Naive thymus-derived CD4-positive, alpha-beta T cell (primary cell): ENCODE measurements around the gene XAF1. TPM values are rescaled to one million over a fixed set of nuclear protein-coding genes. Genes with fewer than 3 reads are reported as not detected.
A peak's percentile ranks its signal among the peaks of the same experiment; 100 is the strongest.

Source experiments
- ATAC-seq: fragments of 150-1000 bp; cut with Tn5 transposase; 2 replicates; pipeline ENCODE4 v1.10.0; 2021; ENCODE audit warnings: mild to moderate bottlenecking, moderate library complexity
- CTCF ChIA-PET: fragments of 350-600 bp; sonication (Branson Sonifier 250); formaldehyde crosslinking; loops from one replicate; lab custom pipeline; 2021; ENCODE audit warnings: antibody characterized with exemption; lab: Charles Lee
- POLR2A ChIA-PET: fragments of 350-600 bp; sonication (Branson Sonifier 250); formaldehyde crosslinking; loops from one replicate; lab custom pipeline; 2021; ENCODE audit warnings: antibody characterized with exemption, inconsistent platforms; lab: Charles Lee
- DNase-seq, 9 donors: peaks; one replicate each; pipeline versions ENCODE4 v3.0.0 to v3.0.0-alpha.2; 2020 to 2022; ENCODE audit warnings: mixed read lengths in 1 of 9
- H3K27ac ChIP-seq: one replicate; pipeline ENCODE4 v1.7.0; 2013; ENCODE audit warnings: mild to moderate bottlenecking, low read depth, low read length, moderate library complexity
- H3K27me3 ChIP-seq, 2 donors: one replicate each; pipeline ENCODE4 v1.7.0; 2013; ENCODE audit warnings: low read length in 2 of 2, mild to moderate bottlenecking in 2 of 2, moderate library complexity in 2 of 2; ENCODE audit not compliant: control insufficient read depth in 2 of 2, insufficient read depth in 2 of 2
- H3K36me3 ChIP-seq, 3 experiments: 1 replicate in 2 of 3; 2 replicates in 1 of 3; pipeline ENCODE4 v1.7.0; 2013; ENCODE audit warnings: low read length in 3 of 3, mild to moderate bottlenecking in 3 of 3, moderate library complexity in 1 of 3; ENCODE audit not compliant: insufficient read depth in 3 of 3, control insufficient read depth in 2 of 3
- H3K4me1 ChIP-seq, 2 donors: one replicate each; pipeline ENCODE4 v1.7.0; 2013; ENCODE audit warnings: low read length in 2 of 2, mild to moderate bottlenecking in 2 of 2, moderate library complexity in 1 of 2; ENCODE audit not compliant: control insufficient read depth in 2 of 2, insufficient read depth in 2 of 2
- H3K4me3 ChIP-seq: 2 replicates; pipeline ENCODE4 v1.7.0; 2013; ENCODE audit warnings: mild to moderate bottlenecking, low read length
- H3K9me3 ChIP-seq, 3 experiments: 1 replicate in 2 of 3; 2 replicates in 1 of 3; pipeline ENCODE4 v1.7.0; 2013; ENCODE audit warnings: low read length in 3 of 3; ENCODE audit not compliant: control insufficient read depth in 2 of 3
- H3K27ac Mint-ChIP-seq, 9 donors: one replicate each; pipeline ENCODE4 v1.8.0; 2020 to 2022; ENCODE audit warnings: mixed read lengths in 9 of 9, mild to moderate bottlenecking in 8 of 9, moderate library complexity in 5 of 9, inconsistent platforms in 2 of 9
- H3K27me3 Mint-ChIP-seq, 5 donors: one replicate each; pipeline ENCODE4 v1.8.0; 2021 to 2022; ENCODE audit warnings: mixed read lengths in 5 of 5, mild to moderate bottlenecking in 1 of 5
- H3K36me3 Mint-ChIP-seq, 5 donors: one replicate each; pipeline ENCODE4 v1.8.0; 2020 to 2022; ENCODE audit warnings: mixed read lengths in 5 of 5, mild to moderate bottlenecking in 3 of 5, inconsistent platforms in 1 of 5
- H3K4me1 Mint-ChIP-seq, 7 donors: one replicate each; pipeline ENCODE4 v1.8.0; 2020 to 2022; ENCODE audit warnings: mixed read lengths in 7 of 7, mild to moderate bottlenecking in 3 of 7, inconsistent platforms in 1 of 7
- H3K4me3 Mint-ChIP-seq, 10 donors: one replicate each; pipeline ENCODE4 v1.8.0; 2020 to 2022; ENCODE audit warnings: mild to moderate bottlenecking in 10 of 10, mixed read lengths in 10 of 10, moderate library complexity in 6 of 10, inconsistent platforms in 2 of 10
- H3K9me3 Mint-ChIP-seq, 11 donors: one replicate each; pipeline ENCODE4 v1.8.0; 2020 to 2022; ENCODE audit warnings: mixed read lengths in 11 of 11, mild to moderate bottlenecking in 4 of 11, inconsistent platforms in 1 of 11, moderate library complexity in 1 of 11
- intact Hi-C, 2 donors: fragments of 100-400 bp; cut with micrococcal nuclease; formaldehyde crosslinking; loops; one replicate each; pipeline ENCODE4 v1.15.1; 2023
- polyA plus RNA-seq, 2 donors: library from polyadenylated mRNA; unstranded; fragments of 300-500 nt; fragmentation: Illumina TruSeq; gene quantifications; one replicate each; pipeline ENCODE4 v1.2.3, GENCODE V29; 2021
- total RNA-seq, 6 experiments: library from RNA in 5 of 6; stranded (reverse) in 5 of 6; gene quantifications; 1 replicate in 5 of 6; 2 replicates in 1 of 6; pipeline ENCODE4 v1.2.3 and lab custom pipeline; 2021 to 2026

Gene XAF1
- total and polyA plus RNA-seq, 7 experiments from 2014 or later = 28.1 to 475 (median 58.1) TPM

GRCh38 chr17:6752068-6752909, 3.6 kb upstream of the XAF1 start:
- no peaks in the 10 kb centered on the region for H3K27me3 ChIP-seq
- peaks cover 21 to 24% of the 10 kb centered on the region in 2 donors for H3K4me1 ChIP-seq
- Mint-ChIP-seq H3K4me1 (peaks cover 32 to 52% (median 41%) of the 10 kb centered on the region in 7 donors), H3K36me3 (peaks cover 2 to 13% (median 4%) of the 10 kb centered on the region in 5 donors), H3K27ac (peak overlapping the region; percentile 24 to 100 (median 86)), H3K4me3 (peak overlapping the region in 5 of 10 donors; percentile 12 to 66 (median 51)), H3K9me3 (peaks cover 0 to 4% (median 0%) of the 10 kb centered on the region in 11 donors), H3K27me3 (peaks cover 0 to 22% (median 0%) of the 10 kb centered on the region in 5 donors)
- no peaks in the 10 kb centered on the region for H3K36me3 ChIP-seq
- POLR2A ChIA-PET = no interaction called here
- CTCF ChIA-PET = no interaction called here
- peak overlapping the region; percentile 26 for H3K27ac ChIP-seq
- no peaks in the 10 kb centered on the region for H3K9me3 ChIP-seq
- intact Hi-C loops = loop anchor here in 1 of 2 donors (10.0 kb wide), 1 partner anchor 263 kb away; the partner anchor contains the start of gene RNASEK
- DNase-seq (no peak), ATAC-seq (peak; percentile 32)
- no peak overlapping the region for H3K4me3 ChIP-seq

GRCh38 chr17:6753006-6753445, 2.8 kb upstream of the XAF1 start:
- Mint-ChIP-seq H3K9me3 (peaks cover 0 to 4% (median 0%) of the 10 kb centered on the region in 11 donors), H3K4me1 (peaks cover 37 to 60% (median 48%) of the 10 kb centered on the region in 7 donors), H3K36me3 (peaks cover 4 to 20% (median 9%) of the 10 kb centered on the region in 5 donors), H3K27me3 (peaks cover 0 to 18% (median 0%) of the 10 kb centered on the region in 5 donors), H3K27ac (peak overlapping the region; percentile 24 to 100 (median 86)), H3K4me3 (peak overlapping the region; percentile 13 to 66 (median 44))
- Histone ChIP-seq H3K4me1 (peaks cover 26 to 30% of the 10 kb centered on the region in 2 donors), H3K9me3 (no peaks in the 10 kb centered on the region), H3K36me3 (peaks cover 0 to under 1% (median 0%) of the 10 kb centered on the region in 3 experiments), H3K4me3 (no peak overlapping the region), H3K27me3 (no peaks in the 10 kb centered on the region), H3K27ac (peak overlapping the region; percentile 26)
- ATAC-seq = no peak
- intact Hi-C loops = loop anchor here in 1 of 2 donors (10.0 kb wide), 1 partner anchor 262 kb away; the partner anchor contains the start of gene RNASEK
- DNase-seq = peak in 6 of 9 donors; percentile 4 to 53 (median 36)
- ChIA-PET CTCF (no interaction called here), POLR2A (no interaction called here)

- ChIA-PET POLR2A (no interaction called here), CTCF (interaction anchor here (1.0 kb wide), 1 partner anchor 90 kb away, joined by 3 read pairs; no protein-coding TSS in a partner anchor)
- no peak overlapping the region for H3K27ac ChIP-seq
- intact Hi-C loops = loop anchor here in 1 of 2 donors (10.0 kb wide), 1 partner anchor 261 kb away; the partner anchor contains the start of gene RNASEK
- ATAC-seq (no peak), DNase-seq (no peak)
- Mint-ChIP-seq H3K27ac (peak overlapping the region in 8 of 9 donors; percentile 58 to 100 (median 84)), H3K9me3 (peaks cover 0 to 2% (median 0%) of the 10 kb centered on the region in 11 donors), H3K27me3 (peaks cover 0 to 15% (median 0%) of the 10 kb centered on the region in 5 donors), H3K36me3 (peaks cover 4 to 25% (median 15%) of the 10 kb centered on the region in 5 donors), H3K4me3 (peak overlapping the region in 9 of 10 donors; percentile 5 to 70 (median 46)), H3K4me1 (peaks cover 43 to 64% (median 50%) of the 10 kb centered on the region in 7 donors)
- H3K4me1 ChIP-seq = peaks cover 29 to 35% of the 10 kb centered on the region in 2 donors
- peaks cover 0 to 6% (median 0%) of the 10 kb centered on the region in 3 experiments for H3K36me3 ChIP-seq
- no peak overlapping the region for H3K4me3 ChIP-seq
- no peaks in the 10 kb centered on the region for H3K27me3 ChIP-seq
- H3K9me3 ChIP-seq = no peaks in the 10 kb centered on the region
Observed at GRCh38 chr17:6753546-6753945, 2.3 kb upstream of the XAF1 start.

GRCh38 chr17:6755281-6755680, 565 bp upstream of the XAF1 start:
- H3K4me3 ChIP-seq = peak overlapping the region; percentile 90
- ATAC-seq = no peak
- DNase-seq = no peak
- H3K27me3 Mint-ChIP-seq = peaks cover 0 to 2% (median 0%) of the 10 kb centered on the region in 5 donors
- no peaks in the 10 kb centered on the region for H3K27me3 ChIP-seq
- H3K27ac Mint-ChIP-seq = peak overlapping the region; percentile 89 to 100 (median 96)
- peaks cover 29 to 35% of the 10 kb centered on the region in 2 donors for H3K4me1 ChIP-seq
- peaks cover 0 to 2% (median 0%) of the 10 kb centered on the region in 11 donors for H3K9me3 Mint-ChIP-seq
- peaks cover 6 to 22% (median 7%) of the 10 kb centered on the region in 3 experiments for H3K36me3 ChIP-seq
- intact Hi-C loops = loop anchor here (5.0 to 10.0 kb wide), 4 partner anchors 88 to 260 kb away; partner anchors contain the start of genes RNASEK (in 2 of the 2), C17orf100 (in 1 of the 2) and MED31 (in 1 of the 2)
- H3K4me3 Mint-ChIP-seq = peak overlapping the region; percentile 93 to 100 (median 98)
- peaks cover 44 to 69% (median 58%) of the 10 kb centered on the region in 7 donors for H3K4me1 Mint-ChIP-seq
- ChIA-PET POLR2A (interaction anchor here (1.5 kb wide), 1 partner anchor 15 kb away, joined by 3 read pairs; no protein-coding TSS in a partner anchor), CTCF (interaction anchor here (0.6 to 1.3 kb wide), 3 partner anchors 88 to 1243 kb away, joined by 3 read pairs; no protein-coding TSS in a partner anchor)
- H3K27ac ChIP-seq = peak overlapping the region; percentile 71
- no peaks in the 10 kb centered on the region for H3K9me3 ChIP-seq
- H3K36me3 Mint-ChIP-seq = peaks cover 4 to 40% (median 24%) of the 10 kb centered on the region in 5 donors

- Mint-ChIP-seq H3K9me3 (peaks cover 0 to 2% (median 0%) of the 10 kb centered on the region in 11 donors), H3K27me3 (no peaks in the 10 kb centered on the region), H3K4me3 (peak overlapping the region; percentile 93 to 100 (median 98)), H3K36me3 (peaks cover 4 to 52% (median 34%) of the 10 kb centered on the region in 5 donors), H3K27ac (peak overlapping the region; percentile 89 to 100 (median 96)), H3K4me1 (peaks cover 46 to 69% (median 61%) of the 10 kb centered on the region in 7 donors)
- Histone ChIP-seq H3K27me3 (no peaks in the 10 kb centered on the region), H3K36me3 (peaks cover 7 to 33% (median 10%) of the 10 kb centered on the region in 3 experiments), H3K4me3 (peak overlapping the region; percentile 90), H3K9me3 (no peaks in the 10 kb centered on the region), H3K4me1 (peaks cover 29 to 35% of the 10 kb centered on the region in 2 donors), H3K27ac (peak overlapping the region; percentile 71)
- peak in 2 of 9 donors; percentile 2 to 4 for DNase-seq
- intact Hi-C loops = loop anchor here (2.0 to 10.0 kb wide), 5 partner anchors 86 to 258 kb away; partner anchors contain the start of genes RNASEK (in 2 of the 2), C17orf100 (in 1 of the 2) and MED31 (in 1 of the 2)
- ChIA-PET CTCF (interaction anchor here (1.3 kb wide), 1 partner anchor 87 kb away, joined by 3 read pairs; no protein-coding TSS in a partner anchor), POLR2A (interaction anchor here (1.5 kb wide), 1 partner anchor 16 kb away, joined by 3 read pairs; no protein-coding TSS in a partner anchor)
- ATAC-seq = peak; percentile 29
Observed at GRCh38 chr17:6756425-6757031, 682 bp downstream of the XAF1 start.
